HG03139 (cell line): ENCODE measurements around the gene SAMM50.
"Not testable (repeated sequence)": the region's sequence is repeated elsewhere in the genome, so short reads cannot be mapped to it uniquely, and the experiment has no call there.

Source experiments
- ATAC-seq: cut with Tn5 transposase; IDR thresholded peaks from one replicate; pipeline ENCODE4 v1.9.1; 2021; ENCODE audit not compliant: unreplicated experiment

Gene SAMM50

DNA sequence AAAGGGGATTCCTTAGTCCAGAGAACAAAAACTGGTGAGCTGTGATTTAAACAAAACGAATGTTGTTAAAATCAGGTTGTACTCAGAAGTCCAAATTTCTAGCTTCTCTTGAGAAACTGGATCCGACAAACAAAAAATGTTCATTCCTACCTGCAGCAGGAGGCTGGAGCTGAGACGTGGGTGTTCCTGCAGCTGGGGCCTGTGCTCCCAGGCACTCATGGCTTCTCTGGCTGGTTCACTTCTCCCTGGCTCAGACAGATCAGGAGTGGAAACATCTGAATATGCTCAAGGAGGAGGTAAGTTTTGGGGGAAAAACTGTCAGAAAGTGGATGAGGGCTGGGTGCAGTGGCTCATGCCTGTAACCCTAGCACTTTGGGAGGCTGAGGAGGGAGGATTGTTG, 44.1 kb downstream of the SAMM50 start:
- ATAC-seq = no peak

- ATAC-seq = no peak
These were observed 44.9 kb downstream of the SAMM50 start for GRCh38 chr22:44000123-44000522.

DNA sequence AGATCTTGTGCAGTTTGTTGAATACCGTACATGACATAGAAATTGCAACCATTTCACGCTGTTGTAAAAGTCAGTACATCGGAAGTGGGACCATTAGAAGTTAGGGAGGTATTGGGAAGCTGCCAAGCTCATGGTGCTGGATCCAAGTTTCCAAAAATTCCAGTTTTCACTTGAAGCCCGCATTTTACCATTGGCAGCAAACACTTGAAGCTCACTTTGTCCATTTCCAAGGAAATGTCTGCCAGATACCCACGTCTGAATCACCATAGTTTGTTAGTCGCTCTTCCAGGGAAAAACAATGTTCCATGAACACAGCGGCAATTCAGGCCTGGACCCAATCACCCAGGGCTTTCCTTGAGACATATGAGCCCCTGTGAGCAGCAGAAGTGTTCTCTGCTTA, 46.3 kb downstream of the SAMM50 start:
- no peak for ATAC-seq

GRCh38 chr22:44002324-44002723, 47.1 kb downstream of the SAMM50 start:
- no peak for ATAC-seq

DNA sequence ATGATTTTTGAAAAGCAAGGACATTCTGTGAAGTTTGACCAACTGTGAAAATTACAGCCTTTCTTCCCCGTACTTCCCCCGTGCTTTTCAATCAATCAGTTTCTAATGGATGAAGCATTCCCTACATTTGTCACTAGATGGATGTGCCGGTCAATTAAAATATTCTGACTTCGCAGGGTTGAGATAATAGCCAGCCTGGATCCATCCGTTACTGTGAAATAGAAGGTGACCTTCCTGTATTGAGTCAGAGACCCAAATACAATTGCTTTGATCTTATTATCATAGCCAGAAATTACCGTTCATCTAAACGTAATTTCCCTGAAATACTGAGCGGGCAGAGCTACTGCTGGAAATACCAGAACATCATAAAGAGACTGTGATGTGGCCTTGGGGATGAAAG, 47.8 kb downstream of the SAMM50 start:
- no peak for ATAC-seq

DNA sequence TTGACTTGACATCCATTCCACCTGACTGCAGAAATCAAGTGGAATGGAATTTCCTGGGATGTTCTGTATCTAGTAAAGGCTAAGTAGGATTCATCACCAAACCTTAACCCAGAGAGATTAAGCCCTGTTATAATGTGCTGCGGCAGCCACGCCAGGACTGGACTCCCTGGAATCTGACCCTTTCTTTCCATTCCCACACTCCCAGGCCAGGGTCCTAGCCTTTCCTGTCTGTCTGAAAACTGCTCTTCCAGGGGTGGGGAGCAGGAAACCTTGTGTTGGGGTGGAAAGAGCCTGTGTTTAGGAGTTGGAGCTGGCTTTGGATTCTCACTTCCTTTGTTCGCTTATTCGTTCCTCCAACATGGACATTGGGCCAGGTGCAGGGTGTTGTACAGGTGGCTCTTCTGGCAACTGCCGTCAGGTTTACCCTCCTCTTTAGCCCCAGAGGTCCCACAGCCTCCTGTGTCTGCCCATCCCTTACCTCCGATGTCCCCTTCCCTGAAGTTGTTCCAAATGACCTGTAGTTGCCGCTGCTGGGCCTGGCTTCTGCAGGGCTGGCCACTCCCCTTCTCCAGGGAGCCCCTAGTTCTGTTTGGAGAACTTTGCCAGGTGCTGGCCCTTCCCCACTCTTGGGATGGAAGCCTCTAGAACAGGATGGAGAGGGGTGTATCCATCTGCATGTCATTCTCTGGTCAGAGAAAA, 48.3 kb downstream of the SAMM50 start:
- no peak for ATAC-seq

DNA sequence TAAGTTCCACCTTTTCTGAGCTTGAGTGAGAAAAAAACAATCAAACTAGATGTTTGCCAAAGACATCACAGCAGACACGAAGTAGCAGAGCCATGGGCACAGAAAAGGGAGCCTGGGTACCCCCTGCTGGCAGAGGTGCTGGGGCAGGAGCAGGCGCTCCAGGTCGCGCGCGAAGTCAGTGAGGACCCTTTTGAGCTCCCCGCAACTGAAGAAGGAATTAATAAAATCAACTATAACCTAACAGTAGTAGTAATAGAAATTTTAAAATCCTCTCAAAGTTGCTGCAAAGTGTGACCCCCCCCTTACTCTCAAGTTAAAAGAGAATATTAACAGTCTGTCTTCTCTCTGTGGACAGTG, 48.8 kb downstream of the SAMM50 start:
- ATAC-seq = no peak

DNA sequence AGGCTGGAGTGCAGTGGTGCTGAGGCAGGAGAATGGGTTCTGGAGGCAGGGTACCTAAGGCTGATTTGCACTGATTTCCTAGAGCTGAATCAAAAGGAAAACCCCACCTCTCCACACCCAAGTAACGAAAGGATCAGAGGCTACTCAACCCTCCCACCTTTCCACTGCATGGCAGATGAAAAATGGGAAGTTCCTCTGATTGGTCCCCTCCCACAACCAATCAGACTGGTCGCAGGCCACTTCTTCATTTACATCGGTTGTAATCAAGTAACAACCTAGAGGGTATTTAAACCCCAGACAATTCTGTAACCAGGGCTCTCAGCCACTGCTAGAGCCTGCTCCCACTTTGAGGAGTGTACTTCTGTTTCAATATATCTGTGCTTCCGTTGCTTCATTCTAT, 50.3 kb downstream of the SAMM50 start:
- ATAC-seq = no peak

GRCh38 chr22:44012162-44012561, 56.9 kb downstream of the SAMM50 start:
- ATAC-seq = no peak

- no peak for ATAC-seq
These were observed 57.3 kb downstream of the SAMM50 start for GRCh38 chr22:44012591-44012990.

DNA sequence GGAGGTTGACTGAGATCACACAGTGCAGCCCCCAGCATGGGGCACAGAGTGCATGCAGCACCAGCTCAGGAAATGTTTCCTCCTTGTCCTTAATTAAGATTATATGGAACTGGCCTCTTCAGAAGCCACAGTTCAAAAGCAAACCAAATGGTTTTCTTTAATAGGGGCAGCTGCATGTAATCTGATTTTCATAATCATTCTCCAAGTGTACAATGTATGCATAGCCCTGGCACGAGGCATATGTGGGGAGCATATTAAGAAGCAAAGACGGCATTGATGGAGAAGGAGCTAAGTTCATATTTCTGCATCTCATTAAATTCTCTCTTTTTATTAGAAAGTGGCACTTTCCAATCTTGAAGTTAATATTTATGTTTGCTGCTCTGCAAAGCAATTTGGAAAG, 59.0 kb downstream of the SAMM50 start:
- no peak for ATAC-seq

DNA sequence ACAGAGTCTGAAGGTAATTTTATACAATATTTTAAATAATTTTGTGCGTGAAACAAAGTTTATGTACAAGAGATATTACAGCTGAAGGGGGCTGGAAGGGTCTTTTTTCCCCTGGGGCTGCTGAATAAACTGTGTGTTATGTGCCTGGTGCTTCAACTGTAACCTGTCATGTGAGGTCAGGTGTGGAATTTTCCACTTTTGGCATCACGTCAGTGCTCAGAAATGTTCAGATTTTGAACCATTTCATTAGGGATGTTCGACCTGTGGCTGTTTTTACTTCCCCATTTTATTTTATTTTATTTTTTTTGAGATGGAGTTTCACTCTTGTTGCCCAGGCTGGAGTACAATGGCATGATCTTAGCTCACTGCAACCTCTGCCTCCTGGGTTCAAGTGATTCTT, 61.3 kb downstream of the SAMM50 start:
- ATAC-seq = not testable (repeated sequence)

DNA sequence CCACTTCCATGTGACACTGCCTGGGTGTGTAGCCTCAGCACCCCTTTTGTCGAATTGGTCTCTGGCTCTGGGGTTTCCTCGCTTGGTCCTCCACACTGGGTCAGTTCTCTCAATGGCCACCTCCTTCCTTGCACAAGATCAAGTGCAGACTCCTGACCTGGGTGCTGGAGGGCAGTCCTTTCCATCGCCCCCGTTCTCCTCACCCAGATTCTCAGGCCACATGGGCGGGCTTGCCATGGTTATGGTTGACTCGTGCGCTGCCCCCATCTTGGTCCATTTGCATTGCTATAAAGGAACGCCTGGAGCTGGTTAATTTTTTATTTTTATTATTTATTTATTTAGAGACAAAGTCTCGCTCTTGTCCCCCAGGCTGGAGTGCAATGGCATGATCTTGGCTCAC, 63.4 kb downstream of the SAMM50 start:
- no peak for ATAC-seq

GRCh38 chr22:44019416-44019815, 64.2 kb downstream of the SAMM50 start:
- no peak for ATAC-seq

DNA sequence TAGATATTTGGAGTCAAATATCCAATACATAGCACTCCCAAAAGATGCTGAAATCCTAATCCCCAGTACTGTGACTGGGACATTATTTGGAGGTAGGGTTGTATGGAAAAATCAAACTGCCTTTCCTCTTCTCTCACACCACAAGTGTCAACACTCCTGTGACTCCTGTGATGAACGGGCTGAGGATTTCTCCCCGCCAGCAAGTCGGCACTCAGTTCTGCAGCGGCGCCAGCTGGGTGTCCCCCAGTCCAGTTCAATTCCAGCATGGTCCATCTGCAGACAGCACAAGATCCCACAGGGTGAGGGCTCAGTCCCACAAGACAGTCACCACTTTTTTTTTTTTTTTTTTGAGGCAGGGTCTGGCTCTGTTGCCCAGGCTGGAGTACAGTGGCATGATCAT, 64.6 kb downstream of the SAMM50 start:
- ATAC-seq = no peak

GRCh38 chr22:44020981-44021380, 65.7 kb downstream of the SAMM50 start:
- no peak for ATAC-seq

GRCh38 chr22:44023404-44024287, 68.4 kb downstream of the SAMM50 start:
- no peak for ATAC-seq

- no peak for ATAC-seq
These were observed 69.2 kb downstream of the SAMM50 start, which contains the start of gene PARVB for GRCh38 chr22:44024288-44024921. PARVB (plus strand) TSS chr22:44024302; CDS start chr22:44024340, 38 bp downstream.

DNA sequence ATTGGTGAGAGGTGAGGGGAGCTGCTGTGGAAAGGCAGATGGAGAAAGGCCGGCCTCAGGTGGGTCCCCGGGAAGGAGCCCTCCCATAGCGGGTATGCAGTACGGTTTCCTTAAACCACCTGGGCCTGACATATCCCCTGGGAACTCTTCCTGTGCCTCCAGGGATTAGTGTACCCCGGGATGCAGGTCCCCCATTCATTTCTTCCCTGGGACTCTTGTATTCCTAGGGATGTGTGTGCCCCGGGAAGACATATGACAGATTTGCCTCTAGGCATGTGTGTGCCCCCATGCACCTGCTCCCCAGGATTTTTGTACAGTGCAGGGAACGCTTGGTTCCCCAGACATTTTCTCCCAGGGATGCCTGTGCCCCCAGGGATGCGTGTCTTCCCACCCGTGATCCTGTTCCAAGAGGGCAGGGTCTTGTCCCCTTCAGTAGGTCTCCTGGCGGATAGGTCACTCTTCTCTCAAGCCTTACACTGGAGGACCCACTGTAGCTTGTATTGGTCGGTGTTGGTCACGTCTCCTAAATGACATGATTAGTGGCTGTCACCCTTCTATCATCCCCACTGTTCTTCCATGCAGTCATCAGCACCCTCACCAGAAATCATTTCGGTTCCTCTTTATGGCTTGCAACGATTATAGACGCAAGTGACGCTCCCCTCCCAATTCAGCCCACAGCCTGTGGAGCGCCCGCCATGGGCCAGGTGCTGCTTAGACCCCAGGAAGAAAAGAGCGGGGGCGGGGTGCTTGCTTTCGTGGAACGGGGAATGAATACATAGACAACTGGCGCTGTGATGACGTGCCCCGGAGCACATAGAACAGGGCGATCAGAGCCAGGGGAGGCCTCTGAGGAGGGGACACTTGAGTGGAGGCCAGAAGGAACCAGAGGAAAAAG, 70.2 kb downstream of the SAMM50 start:
- ATAC-seq = peak; percentile 49

- no peak for ATAC-seq
These were observed 70.9 kb downstream of the SAMM50 start for GRCh38 chr22:44026066-44026629.
